SU-DHL-6 (cell line): Measurements from ENCODE around the gene BRINP2.
"Not testable (repeated sequence)": the region's sequence is repeated elsewhere in the genome, so short reads cannot be mapped to it uniquely, and the experiment has no call there.

ENCODE experiments used
- H2AFZ ChIP-seq: fragments of 200-600 bp; sonication (generic); 2 replicates; pipeline ENCODE4 v1.6.1; 2014; ENCODE audit warnings: low read depth, mild to moderate bottlenecking, moderate library complexity, mixed read lengths, antibody characterized with exemption, low read length; ENCODE audit not compliant: severe bottlenecking
- H3F3A ChIP-seq: fragments of 200-600 bp; shearing (Covaris generic); 2 replicates; pipeline ENCODE4 v1.6.0; 2016; ENCODE audit warnings: antibody characterized with exemption, mild to moderate bottlenecking; ENCODE audit not compliant: insufficient read depth
- H3K27ac ChIP-seq: fragments of 200-600 bp; sonication (generic); 2 replicates; pipeline ENCODE4 v1.5.1; 2016; ENCODE audit warnings: low read depth, mild to moderate bottlenecking, low read length, moderate library complexity, mixed read lengths
- H3K27me3 ChIP-seq: fragments of 200-600 bp; sonication (generic), shearing (Covaris generic); 2 replicates; pipeline ENCODE4 v1.6.0; 2014; ENCODE audit warnings: mild to moderate bottlenecking, low read length
- H3K36me3 ChIP-seq: fragments of 200-600 bp; sonication (generic); 2 replicates; pipeline ENCODE4 v1.6.1; 2014; ENCODE audit warnings: mild to moderate bottlenecking, low read length, mixed read lengths
- H3K4me2 ChIP-seq: fragments of 300-600, 200-600 bp; shearing (Covaris generic), sonication (generic); 2 replicates; pipeline ENCODE4 v1.6.0; 2014; ENCODE audit warnings: low read length, low read depth, mild to moderate bottlenecking; ENCODE audit not compliant: poor library complexity, severe bottlenecking
- H3K4me3 ChIP-seq: fragments of 200-600 bp; sonication (generic); 2 replicates; pipeline ENCODE4 v1.5.1; 2014; ENCODE audit warnings: antibody characterized with exemption, low read length, mild to moderate bottlenecking, mixed read lengths; ENCODE audit not compliant: insufficient read depth, poor library complexity, severe bottlenecking
- H3K79me2 ChIP-seq: fragments of 200-600 bp; sonication (generic); 2 replicates; pipeline ENCODE4 v1.6.1; 2014; ENCODE audit warnings: mild to moderate bottlenecking, low read length, moderate library complexity; ENCODE audit not compliant: insufficient read depth
- H3K9ac ChIP-seq: fragments of 200-600 bp; sonication (generic); 2 replicates; pipeline ENCODE4 v1.7.0; 2014; ENCODE audit warnings: mild to moderate bottlenecking, low read length
- H3K9me2 ChIP-seq: fragments of 200-600 bp; sonication (generic); replicated peaks from 2 replicates; pipeline ENCODE4 v1.6.1; 2014; ENCODE audit warnings: low read length; ENCODE audit not compliant: insufficient read depth
- H3K9me3 ChIP-seq: fragments of 200-600 bp; sonication (generic); 2 replicates; pipeline ENCODE4 v1.6.1; 2014; ENCODE audit warnings: low read length, mixed read lengths; ENCODE audit not compliant: insufficient read depth
- H4K20me1 ChIP-seq: fragments of 200-600 bp; sonication (generic); 2 replicates; pipeline ENCODE4 v1.6.1; 2014; ENCODE audit warnings: low read depth, mild to moderate bottlenecking, antibody characterized with exemption, low read length, moderate library complexity, mixed read lengths
- EZH2phosphoT487 ChIP-seq: fragments of 200-600 bp; sonication (generic), shearing (Covaris generic); conservative IDR thresholded peaks from 2 replicates; pipeline ENCODE4 v1.6.1; 2018; ENCODE audit warnings: mild to moderate bottlenecking, antibody characterized with exemption, low read length, moderate library complexity, mixed read lengths
- TF ChIP-seq, protein P1 (sequence below): fragments of 200-600 bp; sonication (generic); IDR thresholded peaks from one replicate; pipeline ENCODE4 v1.5.1; 2017; ENCODE audit warnings: antibody characterized with exemption, mild to moderate bottlenecking, low read length, moderate library complexity; ENCODE audit not compliant: insufficient read depth, poor library complexity, severe bottlenecking

BRINP2 gene

DNA sequence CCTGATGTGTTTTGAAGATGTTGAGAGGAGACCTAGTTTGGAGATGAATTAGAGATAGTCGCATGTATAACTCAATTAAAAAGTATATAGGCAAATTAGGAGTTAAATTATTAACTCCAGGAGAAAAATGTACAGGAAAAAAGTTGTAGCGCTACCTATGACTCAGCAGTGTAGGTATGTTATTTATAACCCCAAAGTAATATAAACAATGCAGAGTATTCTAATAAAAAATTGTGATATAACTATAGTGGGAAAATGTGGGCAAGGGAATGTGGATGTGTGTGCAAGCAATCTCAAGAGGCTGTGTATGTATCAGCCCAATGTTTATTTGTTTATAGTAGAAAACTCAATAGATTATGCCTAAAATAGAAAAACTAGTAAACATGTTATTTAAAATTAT, 144.5 kb downstream of the BRINP2 start:
- Histone ChIP-seq H3K4me3 (no peak overlapping the region), H3K4me2 (no peak overlapping the region), H4K20me1 (no peaks in the 10 kb centered on the region), H3K9me2 (no peaks in the 10 kb centered on the region), H3K79me2 (no peaks in the 10 kb centered on the region), H3K9ac (no peak overlapping the region), H3K27me3 (no peaks in the 10 kb centered on the region), H3K36me3 (no peaks in the 10 kb centered on the region), H3K9me3 (no peaks in the 10 kb centered on the region), H3F3A (no peaks in the 10 kb centered on the region), H2AFZ (no peak overlapping the region), H3K27ac (no peak overlapping the region)
- TF ChIP-seq, protein P1, sequence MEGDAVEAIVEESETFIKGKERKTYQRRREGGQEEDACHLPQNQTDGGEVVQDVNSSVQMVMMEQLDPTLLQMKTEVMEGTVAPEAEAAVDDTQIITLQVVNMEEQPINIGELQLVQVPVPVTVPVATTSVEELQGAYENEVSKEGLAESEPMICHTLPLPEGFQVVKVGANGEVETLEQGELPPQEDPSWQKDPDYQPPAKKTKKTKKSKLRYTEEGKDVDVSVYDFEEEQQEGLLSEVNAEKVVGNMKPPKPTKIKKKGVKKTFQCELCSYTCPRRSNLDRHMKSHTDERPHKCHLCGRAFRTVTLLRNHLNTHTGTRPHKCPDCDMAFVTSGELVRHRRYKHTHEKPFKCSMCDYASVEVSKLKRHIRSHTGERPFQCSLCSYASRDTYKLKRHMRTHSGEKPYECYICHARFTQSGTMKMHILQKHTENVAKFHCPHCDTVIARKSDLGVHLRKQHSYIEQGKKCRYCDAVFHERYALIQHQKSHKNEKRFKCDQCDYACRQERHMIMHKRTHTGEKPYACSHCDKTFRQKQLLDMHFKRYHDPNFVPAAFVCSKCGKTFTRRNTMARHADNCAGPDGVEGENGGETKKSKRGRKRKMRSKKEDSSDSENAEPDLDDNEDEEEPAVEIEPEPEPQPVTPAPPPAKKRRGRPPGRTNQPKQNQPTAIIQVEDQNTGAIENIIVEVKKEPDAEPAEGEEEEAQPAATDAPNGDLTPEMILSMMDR, result no peak
- TF ChIP-seq EZH2phosphoT487, result no peak

DNA sequence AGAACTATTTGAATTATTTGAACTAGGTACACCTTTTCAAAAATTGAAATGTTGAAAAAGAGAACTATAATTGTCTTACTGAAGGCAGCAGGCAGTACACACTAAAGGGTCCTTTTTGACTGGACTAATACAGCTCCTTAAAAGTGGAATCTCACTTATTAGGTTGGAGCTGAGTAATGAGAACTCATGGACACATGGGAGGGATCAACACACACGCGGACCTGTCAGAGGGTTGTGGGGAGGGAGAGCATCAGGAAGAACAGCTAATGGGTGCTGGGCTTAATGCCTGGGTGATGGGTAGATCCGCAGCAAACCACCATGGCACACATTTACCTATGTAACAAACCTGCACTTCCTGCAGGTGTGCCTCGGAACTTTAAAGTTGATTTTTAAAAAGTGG, 145.0 kb downstream of the BRINP2 start:
- Histone ChIP-seq H3K27me3 (no peaks in the 10 kb centered on the region), H3K36me3 (no peaks in the 10 kb centered on the region), H3K79me2 (no peaks in the 10 kb centered on the region), H2AFZ (no peak overlapping the region), H3F3A (no peaks in the 10 kb centered on the region), H3K9me3 (no peaks in the 10 kb centered on the region), H3K4me3 (no peak overlapping the region), H3K27ac (no peak overlapping the region), H3K9me2 (no peaks in the 10 kb centered on the region), H3K9ac (no peak overlapping the region), H3K4me2 (no peak overlapping the region), H4K20me1 (no peaks in the 10 kb centered on the region)
- no peak for TF ChIP-seq EZH2phosphoT487
- TF ChIP-seq, protein P1, result no peak

DNA sequence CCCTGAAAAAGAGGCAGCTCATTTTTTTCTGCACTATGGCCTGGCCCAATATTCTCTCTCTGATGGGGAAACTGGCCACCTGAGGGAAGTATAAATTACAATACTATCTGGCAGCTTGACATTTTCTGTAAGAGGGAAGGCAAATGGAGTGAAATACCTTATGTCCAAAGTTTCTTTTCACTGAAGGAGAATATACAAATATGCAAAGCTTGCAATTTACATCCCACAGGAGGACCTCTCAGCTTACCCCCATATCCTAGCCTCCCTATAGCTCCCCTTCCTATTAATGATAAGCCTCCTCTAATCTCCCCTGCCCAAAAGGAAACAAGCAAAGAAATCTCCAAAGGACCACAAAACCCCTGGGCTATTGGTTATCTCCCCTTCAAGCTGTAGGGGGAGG, 150.7 kb downstream of the BRINP2 start:
- H3K27ac ChIP-seq, H3F3A ChIP-seq, H2AFZ ChIP-seq, H3K4me3 ChIP-seq, H3K79me2 ChIP-seq, H3K27me3 ChIP-seq, H3K4me2 ChIP-seq, H3K36me3 ChIP-seq, H3K9ac ChIP-seq, H4K20me1 ChIP-seq, H3K9me3 ChIP-seq, H3K9me2 ChIP-seq: not testable (repeated sequence)

DNA sequence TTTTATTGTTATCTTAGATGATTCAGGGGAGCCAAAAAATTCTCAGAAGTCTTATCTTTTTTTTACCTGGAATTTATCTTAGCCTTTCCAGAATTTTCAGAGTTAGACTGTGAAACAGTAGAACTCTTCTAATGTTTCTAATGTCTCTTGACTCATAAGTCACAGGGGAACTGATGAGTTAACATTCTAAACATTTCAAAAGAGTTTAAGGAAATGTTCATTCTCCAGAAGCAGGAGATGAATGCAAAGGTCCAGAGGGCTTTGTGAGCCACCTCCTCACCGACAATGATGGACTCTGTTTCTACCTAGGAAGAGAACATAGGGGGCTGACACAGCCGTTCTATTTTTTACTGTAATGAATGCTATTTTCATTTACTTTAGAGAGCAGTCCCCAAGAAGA, 157.5 kb downstream of the BRINP2 start:
- no peak overlapping the region for H2AFZ ChIP-seq
- no peaks in the 10 kb centered on the region for H4K20me1 ChIP-seq
- no peak overlapping the region for H3K4me3 ChIP-seq
- no peak overlapping the region for H3K4me2 ChIP-seq
- H3K79me2 ChIP-seq, result no peaks in the 10 kb centered on the region
- H3F3A ChIP-seq, result no peaks in the 10 kb centered on the region
- no peak overlapping the region for H3K9ac ChIP-seq
- TF ChIP-seq EZH2phosphoT487, result no peak
- TF ChIP-seq, protein P1, result no peak
- no peaks in the 10 kb centered on the region for H3K9me2 ChIP-seq
- H3K9me3 ChIP-seq, result no peaks in the 10 kb centered on the region
- H3K27me3 ChIP-seq, result no peaks in the 10 kb centered on the region
- H3K36me3 ChIP-seq, result no peaks in the 10 kb centered on the region
- H3K27ac ChIP-seq, result no peak overlapping the region
